B cell (primary cell): ENCODE measurements around the gene BCOR. TPM values are rescaled to one million over a fixed set of nuclear protein-coding genes. Genes with fewer than 3 reads are reported as not detected.

Experiments
- ATAC-seq: fragments of 200-7000 bp; cut with Tn5 transposase; one replicate; pipeline ENCODE4 v1.10.0; 2021; ENCODE audit warnings: low read depth, mild to moderate bottlenecking, moderate number of reproducible peaks, moderate library complexity
- CTCF ChIA-PET: fragments of 350-600 bp; sonication (Branson Sonifier 250); formaldehyde crosslinking; loops from one replicate; lab custom pipeline; 2021; ENCODE audit warnings: antibody characterized with exemption, inconsistent platforms; lab: Charles Lee
- POLR2A ChIA-PET: fragments of 350-600 bp; sonication (Branson Sonifier 250); formaldehyde crosslinking; loops from one replicate; lab custom pipeline; 2021; ENCODE audit warnings: antibody characterized with exemption; lab: Charles Lee
- DNase-seq: peaks from one replicate; pipeline ENCODE4 v3.0.0; 2013
- H2AFZ ChIP-seq: 2 replicates; pipeline ENCODE4 v1.6.1; 2012; ENCODE audit warnings: mild to moderate bottlenecking, low read depth, low read length; ENCODE audit not compliant: insufficient read depth, poor library complexity, severe bottlenecking
- H3K27ac ChIP-seq, 2 donors: 1 replicate in 1 of 2; 2 replicates in 1 of 2; pipeline ENCODE4 v1.5.1; 2012 to 2013; ENCODE audit warnings: low read length in 2 of 2, mild to moderate bottlenecking in 2 of 2, moderate library complexity in 1 of 2
- H3K27me3 ChIP-seq, 4 experiments: fragments of 200-600 bp in 1 of 4; sonication (generic) in 1 of 4; replicated peaks in 1 of 4; 1 replicate in 2 of 4; 2 replicates in 2 of 4; pipeline versions ENCODE4 v1.6.1 to v1.7.0; 2013 to 2016; ENCODE audit warnings: low read length in 3 of 4, mild to moderate bottlenecking in 2 of 4, mixed read lengths in 1 of 4, moderate library complexity in 1 of 4; ENCODE audit not compliant: insufficient read depth in 4 of 4, control insufficient read depth in 3 of 4; ENCODE audit errors: control extremely low read depth in 1 of 4
- H3K36me3 ChIP-seq, 2 experiments: replicated peaks in 1 of 2; 1 replicate in 1 of 2; 2 replicates in 1 of 2; pipeline versions ENCODE4 v1.6.1 to v1.7.1; 2013; ENCODE audit warnings: low read length in 1 of 2; ENCODE audit not compliant: insufficient read depth in 2 of 2, control insufficient read depth in 1 of 2; ENCODE audit errors: control extremely low read depth in 1 of 2, extremely low read depth in 1 of 2
- H3K4me1 ChIP-seq, 2 donors: fragments of 200-600 bp in 1 of 2; sonication (generic) in 1 of 2; 1 replicate in 1 of 2; 2 replicates in 1 of 2; pipeline versions ENCODE4 v1.5.1 to v1.6.1; 2013 to 2017; ENCODE audit warnings: low read length in 2 of 2; ENCODE audit not compliant: control insufficient read depth in 2 of 2, insufficient read depth in 2 of 2
- H3K4me2 ChIP-seq: replicated peaks from 2 replicates; pipeline ENCODE3; 2012; ENCODE audit warnings: mild to moderate bottlenecking, low read depth, low read length; ENCODE audit not compliant: poor library complexity, severe bottlenecking
- H3K4me3 ChIP-seq, 5 experiments: fragments of 200-600 bp in 1 of 5; sonication (generic) in 1 of 5; 1 replicate in 3 of 5; 2 replicates in 2 of 5; pipeline versions ENCODE4 v1.5.1 to v1.7.0; 2011 to 2016; ENCODE audit warnings: low read length in 4 of 5, mild to moderate bottlenecking in 4 of 5, low read depth in 2 of 5, control low read depth in 1 of 5, moderate library complexity in 1 of 5; ENCODE audit not compliant: insufficient read depth in 1 of 5; ENCODE audit errors: control extremely low read depth in 1 of 5, extremely low read depth in 1 of 5
- H3K79me2 ChIP-seq: fragments of 200-600 bp; sonication (generic); one replicate; pipeline ENCODE4 v1.6.0; 2016; ENCODE audit warnings: low read length; ENCODE audit not compliant: control insufficient read depth, insufficient read depth
- H3K9ac ChIP-seq: fragments of 200-600 bp; sonication (generic); 2 replicates; pipeline ENCODE4 v1.6.1; 2017; ENCODE audit warnings: mild to moderate bottlenecking, low read length, moderate library complexity
- H3K9me3 ChIP-seq, 3 donors: one replicate each; pipeline versions ENCODE4 v1.6.1 to v1.7.1; 2013; ENCODE audit warnings: low read length in 2 of 3; ENCODE audit not compliant: control insufficient read depth in 2 of 3, insufficient read depth in 1 of 3; ENCODE audit errors: control extremely low read depth in 1 of 3
- H4K20me1 ChIP-seq: 2 replicates; pipeline ENCODE4 v1.6.0; 2012; ENCODE audit warnings: mild to moderate bottlenecking, low read length; ENCODE audit not compliant: insufficient read depth, control insufficient read depth, poor library complexity, severe bottlenecking
- H3K27ac Mint-ChIP-seq: one replicate; pipeline ENCODE4 v1.8.0; 2021; ENCODE audit warnings: mixed read lengths
- H3K27me3 Mint-ChIP-seq: one replicate; pipeline ENCODE4 v1.8.0; 2021; ENCODE audit warnings: mixed read lengths
- H3K4me1 Mint-ChIP-seq: one replicate; pipeline ENCODE4 v1.8.0; 2021; ENCODE audit warnings: mixed read lengths
- H3K4me3 Mint-ChIP-seq: one replicate; pipeline ENCODE4 v1.8.0; 2021; ENCODE audit warnings: mixed read lengths
- H3K9me3 Mint-ChIP-seq: one replicate; pipeline ENCODE4 v1.8.0; 2022; ENCODE audit warnings: mixed read lengths; ENCODE audit not compliant: insufficient read depth
- CTCF ChIP-seq: fragments of 200-600 bp; IDR thresholded peaks from one replicate; pipeline ENCODE4 v1.8.0; 2022; ENCODE audit warnings: antibody characterized with exemption, mild to moderate bottlenecking
- EZH2 ChIP-seq: IDR thresholded peaks from 2 replicates; pipeline ENCODE4 v1.6.1; 2012; ENCODE audit warnings: borderline replicate concordance, low read depth, mild to moderate bottlenecking, moderate library complexity, low read length; ENCODE audit not compliant: insufficient read depth, poor library complexity, severe bottlenecking
- whole genome bisulfite sequencing: methylation state at CpG from one replicate; pipeline ENCODE4 v1.1.5; 2013; ENCODE audit warnings: missing lambda C conversion rate; ENCODE audit not compliant: insufficient coverage; 5-methylcytosine and 5-hydroxymethylcytosine counted together
- intact Hi-C: fragments of 100-400 bp; cut with micrococcal nuclease; formaldehyde crosslinking; loops from one replicate; pipeline ENCODE4 v1.10.0; 2022
- polyA plus RNA-seq: library from polyadenylated mRNA; depleted of rRNA; stranded (reverse); fragments of >200 nt; gene quantifications from 2 replicates; pipeline ENCODE4 v1.2.3, GENCODE V29; 2012
- total RNA-seq, 2 donors: library from RNA; stranded (reverse); fragments of 120-200 nt in 1 of 2; gene quantifications; 1 replicate in 1 of 2; 2 replicates in 1 of 2; pipeline versions ENCODE4 v1.2.3 to v1.2.4, GENCODE V29; 2013 to 2022

The BCOR gene
- total and polyA plus RNA-seq, 2 donors (not counting 1 experiment from before 2014, with no cell fraction given), result 19.0 to 65.3 TPM

- H2AFZ ChIP-seq, result no peak overlapping the region
- H3K4me1 ChIP-seq, result no peaks in the 10 kb centered on the region
- POLR2A ChIA-PET, result interaction anchor here (0.6 to 0.7 kb wide), 3 partner anchors 38 to 292 kb away, joined by 3 to 6 read pairs (median 4); no protein-coding TSS in a partner anchor
- CTCF ChIA-PET, result interaction anchor here (0.5 to 0.6 kb wide), 2 partner anchors 12 to 112 kb away, joined by 3 read pairs; no protein-coding TSS in a partner anchor
- H3K4me2 ChIP-seq, result no peak overlapping the region
- no peak overlapping the region for H3K4me3 ChIP-seq
- peaks cover 8% of the 10 kb centered on the region for H4K20me1 ChIP-seq
- no peak overlapping the region for H3K9ac ChIP-seq
- DNase-seq (no peak), ATAC-seq (no peak)
- intact Hi-C loops, result no loop called here
- no peak overlapping the region for H3K27ac ChIP-seq
- H3K79me2 ChIP-seq, result no peaks in the 10 kb centered on the region
- H3K36me3 ChIP-seq, result peaks cover 14 to 53% of the 10 kb centered on the region in 2 experiments
- TF ChIP-seq CTCF, result no peak
- no peak for TF ChIP-seq EZH2
- no peaks in the 10 kb centered on the region for H3K27me3 ChIP-seq
- H3K27me3 Mint-ChIP-seq, result no peaks in the 10 kb centered on the region
- H3K9me3 ChIP-seq, result peaks cover 2 to 28% (median 18%) of the 10 kb centered on the region in 3 donors
- H3K4me1 Mint-ChIP-seq, result no peaks in the 10 kb centered on the region
- no peak overlapping the region for H3K27ac Mint-ChIP-seq
- 100% methylated on average over 4 of the region's 7 CpGs for WGBS
- H3K9me3 Mint-ChIP-seq, result peaks cover 4% of the 10 kb centered on the region
- H3K4me3 Mint-ChIP-seq, result no peak overlapping the region
Measured at GRCh38 chrX:40049084-40049641, 48.6 kb downstream of the BCOR start.

GRCh38 chrX:40047485-40047884 lies 50.3 kb downstream of the BCOR start:
- peaks cover 11 to 38% of the 10 kb centered on the region in 2 experiments for H3K36me3 ChIP-seq
- no peaks in the 10 kb centered on the region for H3K27me3 ChIP-seq
- no peak overlapping the region for H3K27ac Mint-ChIP-seq
- DNase-seq (no peak), ATAC-seq (no peak)
- CTCF ChIA-PET, result no interaction called here
- H3K4me3 ChIP-seq, result no peak overlapping the region
- POLR2A ChIA-PET, result no interaction called here
- H3K4me3 Mint-ChIP-seq, result no peak overlapping the region
- no peak overlapping the region for H3K27ac ChIP-seq
- H3K4me1 ChIP-seq, result no peaks in the 10 kb centered on the region
- no peaks in the 10 kb centered on the region for H3K27me3 Mint-ChIP-seq
- H3K9ac ChIP-seq, result no peak overlapping the region
- H3K9me3 ChIP-seq, result peaks cover 2 to 24% (median 10%) of the 10 kb centered on the region in 3 donors
- intact Hi-C loops, result no loop called here
- no peak overlapping the region for H2AFZ ChIP-seq
- H3K79me2 ChIP-seq, result no peaks in the 10 kb centered on the region
- no peaks in the 10 kb centered on the region for H3K4me1 Mint-ChIP-seq
- H3K4me2 ChIP-seq, result no peak overlapping the region
- H3K9me3 Mint-ChIP-seq, result peaks cover 4% of the 10 kb centered on the region
- peaks cover 8% of the 10 kb centered on the region for H4K20me1 ChIP-seq
- TF ChIP-seq CTCF (no peak), EZH2 (no peak)
